SH-SY5Y (cell line): ENCODE measurements around the gene FBF1.

ENCODE experiments used
- GATA2 ChIP-seq: IDR thresholded peaks from 2 replicates; pipeline ENCODE4 v1.6.1; 2011; ENCODE audit warnings: mild to moderate bottlenecking, low read depth, low read length
- GATA3 ChIP-seq: IDR thresholded peaks from 2 replicates; pipeline ENCODE4 v1.6.1; 2011; ENCODE audit warnings: low read depth, mild to moderate bottlenecking, low read length, moderate library complexity

Gene FBF1

DNA sequence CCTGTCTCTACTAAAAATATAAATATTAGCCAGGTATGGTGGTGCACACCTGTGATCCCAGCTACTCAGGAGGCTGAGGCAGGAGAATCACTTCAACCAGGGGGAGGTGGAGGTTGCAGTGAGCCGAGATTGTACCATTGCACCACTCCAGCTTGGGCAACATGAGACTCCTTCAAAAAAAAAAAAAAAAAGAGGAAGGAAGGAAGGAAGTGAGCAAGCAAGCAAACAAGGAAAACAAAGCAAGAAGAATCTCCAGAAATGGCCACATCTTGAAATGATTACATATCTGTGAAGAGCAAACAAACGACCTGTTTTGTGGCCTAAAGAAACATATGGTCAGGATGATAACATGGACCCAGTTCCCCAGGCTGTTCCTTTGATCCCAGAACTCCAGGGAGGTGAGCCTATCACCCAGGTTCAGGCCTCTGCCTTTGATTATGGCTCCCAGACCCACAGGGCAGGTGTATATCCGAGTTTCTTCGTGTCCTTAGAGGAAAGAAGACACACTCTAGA lies 29.2 kb upstream of the FBF1 start:
- no peak for TF ChIP-seq GATA2
- TF ChIP-seq GATA3, result no peak

DNA sequence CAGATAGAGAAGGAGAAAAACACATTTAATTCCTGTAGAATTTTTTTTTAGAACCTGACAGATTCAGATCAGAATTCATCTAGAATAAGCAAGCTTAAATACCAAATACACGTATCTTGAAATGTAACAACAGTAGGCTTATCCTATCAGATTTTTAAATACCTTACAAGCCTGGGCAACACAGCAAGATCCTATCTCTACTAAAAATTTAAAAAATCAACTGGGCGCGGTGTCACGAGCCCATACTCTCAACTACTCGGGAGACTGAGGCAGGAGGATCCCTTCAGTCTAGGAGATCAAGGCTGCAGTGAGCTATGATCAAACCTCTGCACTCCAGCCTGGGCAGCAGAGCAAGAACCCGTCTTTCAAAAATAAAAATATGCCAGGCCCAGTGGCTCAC lies 24.6 kb upstream of the FBF1 start:
- TF ChIP-seq GATA3, result no peak
- TF ChIP-seq GATA2, result no peak

DNA sequence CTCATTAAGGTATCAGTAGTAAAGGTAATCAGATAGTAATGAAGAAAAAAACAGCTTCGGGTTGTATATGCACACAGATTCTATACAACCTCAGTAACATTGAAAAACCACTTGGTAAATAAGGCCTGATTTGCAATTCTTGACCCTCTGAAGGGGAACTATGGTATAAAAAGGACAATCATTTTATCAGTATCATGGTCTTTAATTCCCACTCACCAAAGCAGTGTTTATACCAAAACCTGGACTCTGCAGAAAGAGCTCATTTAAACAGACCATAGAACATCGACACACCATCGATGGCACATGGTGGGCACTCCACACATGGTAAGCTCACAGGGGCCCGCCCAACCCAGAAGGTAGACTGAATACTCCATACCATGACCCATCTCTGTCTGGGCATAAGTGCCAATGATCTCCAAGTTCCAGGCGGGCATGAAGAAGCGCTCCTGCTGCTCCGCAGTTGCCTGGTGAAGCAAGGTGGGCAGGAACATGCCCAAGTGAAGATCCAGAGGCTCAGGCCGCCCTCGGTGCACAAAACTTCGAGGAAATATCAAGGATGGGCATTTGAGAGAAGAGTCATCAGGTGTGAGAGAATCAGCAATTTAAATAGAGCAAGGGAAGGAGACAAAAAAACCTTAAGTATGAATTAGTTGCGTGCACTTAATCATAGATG lies 19.1 kb upstream of the FBF1 start:
- TF ChIP-seq GATA2, result no peak
- TF ChIP-seq GATA3, result no peak

DNA sequence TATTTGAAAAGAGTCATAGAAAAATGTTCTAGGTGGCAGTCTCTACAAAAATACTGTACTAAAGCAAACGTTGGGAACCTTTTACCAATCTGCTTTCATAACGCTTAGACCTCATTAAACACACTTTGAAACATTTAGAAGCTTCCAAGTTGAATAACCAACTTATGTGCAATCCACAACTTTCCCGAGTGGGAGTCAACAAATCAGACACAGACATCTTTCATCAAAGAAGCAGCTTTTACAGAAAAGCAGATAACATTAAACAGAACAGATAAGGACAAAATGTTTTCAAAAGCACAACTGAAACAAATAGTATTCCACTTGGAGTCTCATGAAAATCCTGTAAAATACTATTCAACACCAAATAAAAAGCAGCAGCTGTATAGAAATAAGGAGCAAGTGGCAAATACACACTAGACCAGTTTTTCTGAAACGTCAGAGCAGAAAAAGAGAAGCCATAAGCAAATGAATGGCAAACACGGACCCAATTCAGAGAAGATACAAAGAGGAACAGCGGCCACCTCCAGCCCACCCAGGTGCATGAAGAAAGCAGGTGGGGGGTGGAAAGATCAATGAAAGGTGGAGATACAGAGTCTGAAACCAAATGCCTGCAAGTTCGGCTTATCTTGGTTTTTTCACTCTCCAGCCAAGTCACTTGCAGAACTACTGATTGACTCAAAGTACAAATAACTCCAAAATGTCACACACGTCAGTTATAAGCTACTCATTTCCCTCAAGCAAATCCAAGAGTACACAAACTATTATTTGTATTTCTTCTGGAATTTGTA lies 18.4 kb upstream of the FBF1 start:
- TF ChIP-seq GATA3 (no peak), GATA2 (no peak)

DNA sequence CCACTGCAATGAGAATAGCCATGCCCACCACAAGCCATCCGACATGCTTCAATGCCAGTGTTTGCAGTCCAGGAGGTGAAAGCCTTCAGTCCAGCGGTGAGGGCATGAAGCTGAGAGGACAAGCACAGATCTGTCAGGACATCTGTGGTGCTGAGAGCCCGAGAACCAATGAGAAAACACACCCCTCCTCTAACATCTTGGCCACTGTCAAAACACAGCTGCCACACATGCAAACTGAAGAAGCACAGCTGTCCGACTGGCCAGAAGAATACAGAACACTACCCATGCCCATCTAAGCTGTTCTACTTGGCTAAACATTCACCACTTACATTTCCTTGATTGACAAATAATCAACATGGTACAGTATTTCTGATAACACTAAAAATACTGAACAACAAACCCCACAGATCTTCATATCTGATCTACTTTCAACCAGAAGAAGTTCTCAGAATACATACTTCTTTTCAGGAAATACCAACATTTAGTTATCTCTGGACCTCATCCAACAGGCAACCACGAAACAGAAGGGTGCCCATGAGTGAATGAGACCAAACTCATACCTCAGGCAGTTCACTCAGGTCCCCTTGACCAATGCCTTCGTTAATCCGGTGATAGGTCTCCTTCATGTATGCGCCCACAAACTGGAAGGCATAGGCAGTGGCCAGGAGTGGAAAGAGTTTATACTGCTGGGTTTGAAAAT lies 10.2 kb upstream of the FBF1 start:
- TF ChIP-seq GATA3, result no peak
- TF ChIP-seq GATA2, result no peak

DNA sequence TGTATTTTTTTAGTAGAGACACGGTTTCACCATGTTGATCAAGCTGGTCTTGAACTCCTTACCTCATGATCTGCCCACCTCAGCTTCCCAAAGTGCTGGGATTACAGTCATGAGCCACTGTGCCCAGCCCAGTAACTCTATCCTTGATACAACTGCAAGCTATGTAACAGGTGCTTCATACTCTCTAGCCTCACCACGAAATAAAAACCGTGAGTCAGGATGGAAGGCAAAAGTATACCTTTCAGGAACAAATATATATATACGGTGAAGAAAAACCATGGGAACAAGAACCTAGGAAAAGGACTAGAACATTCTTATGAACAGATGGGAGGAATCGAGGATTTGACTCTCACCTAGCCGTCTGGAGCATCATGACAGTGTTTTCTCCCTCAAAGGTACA lies 9.6 kb upstream of the FBF1 start:
- TF ChIP-seq GATA3 (no peak), GATA2 (no peak)

DNA sequence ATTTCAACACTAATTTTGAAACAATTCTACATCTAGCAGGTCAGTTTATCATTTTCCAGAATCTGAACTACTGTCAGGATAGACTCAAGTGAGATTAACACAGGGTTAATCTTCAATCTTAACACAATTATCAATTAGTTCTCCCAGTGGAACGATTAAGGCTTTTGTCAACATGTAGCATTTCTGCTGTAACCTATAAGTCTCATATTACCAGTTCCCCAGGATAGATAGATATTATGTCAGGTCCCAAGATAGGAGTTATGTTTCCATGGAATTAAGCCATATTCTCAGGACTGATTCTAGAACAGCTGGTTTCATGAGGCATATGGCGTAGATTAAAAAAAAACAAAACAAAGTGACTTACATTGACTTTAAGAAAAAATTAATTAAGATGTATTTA lies 4.4 kb upstream of the FBF1 start:
- TF ChIP-seq GATA3, result no peak
- TF ChIP-seq GATA2, result no peak

DNA sequence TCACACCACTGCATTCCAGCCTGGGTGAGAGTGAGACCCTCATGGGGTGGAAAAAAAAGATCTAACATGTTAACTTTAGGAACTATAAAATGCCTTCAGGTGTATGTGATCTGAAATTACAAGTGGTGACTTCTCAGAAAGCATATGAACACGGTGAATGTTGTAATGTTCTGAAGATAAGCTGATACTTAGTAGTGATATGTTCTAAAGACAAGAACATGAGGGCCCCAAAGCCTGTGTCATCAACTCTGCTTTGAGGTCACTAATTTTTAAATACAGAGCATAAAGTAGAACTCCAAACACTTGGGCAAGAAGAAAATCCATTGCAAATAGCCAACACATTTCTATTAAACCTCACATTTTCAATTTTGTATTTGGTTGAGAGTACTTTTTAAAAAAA lies 2.6 kb upstream of the FBF1 start:
- no peak for TF ChIP-seq GATA2
- TF ChIP-seq GATA3, result no peak

DNA sequence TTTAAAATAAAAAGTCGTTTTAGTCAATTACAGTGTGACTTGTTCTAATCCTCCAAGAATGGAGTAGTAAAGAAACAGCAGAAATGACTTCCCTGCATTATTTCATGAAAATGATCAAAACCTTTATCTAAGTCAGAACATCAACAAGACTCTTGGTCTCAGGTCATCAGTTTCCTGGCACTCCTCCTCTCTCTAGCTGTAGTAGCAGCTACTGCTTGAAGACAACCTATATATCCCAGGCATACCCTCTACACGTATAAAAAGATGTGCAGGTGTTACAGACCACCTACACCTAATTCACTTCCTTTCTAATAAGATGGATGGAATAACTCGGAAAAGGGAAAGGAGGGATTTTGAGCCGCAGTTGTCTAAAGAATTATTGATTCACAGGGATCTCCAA lies 1.6 kb upstream of the FBF1 start:
- TF ChIP-seq GATA2, result no peak
- no peak for TF ChIP-seq GATA3

DNA sequence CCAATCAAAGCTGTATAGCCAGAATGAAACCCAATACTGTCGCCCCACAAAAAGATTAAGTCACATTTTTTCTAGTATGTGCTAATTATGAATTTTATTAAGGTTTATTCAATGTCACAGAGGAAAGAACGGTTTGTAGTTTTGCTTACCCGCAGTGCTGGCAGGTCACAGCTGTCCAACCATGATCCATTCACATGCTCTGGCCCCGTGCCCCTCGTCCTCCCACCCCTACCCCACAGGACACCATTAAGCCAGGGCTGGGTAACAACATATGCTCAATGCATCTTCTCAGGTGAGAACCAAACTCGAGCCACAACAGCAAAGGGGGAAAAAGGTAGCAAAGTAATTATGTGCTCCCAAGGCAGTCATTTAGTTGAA lies 589 bp upstream of the FBF1 start:
- TF ChIP-seq GATA2, result no peak
- TF ChIP-seq GATA3, result no peak

DNA sequence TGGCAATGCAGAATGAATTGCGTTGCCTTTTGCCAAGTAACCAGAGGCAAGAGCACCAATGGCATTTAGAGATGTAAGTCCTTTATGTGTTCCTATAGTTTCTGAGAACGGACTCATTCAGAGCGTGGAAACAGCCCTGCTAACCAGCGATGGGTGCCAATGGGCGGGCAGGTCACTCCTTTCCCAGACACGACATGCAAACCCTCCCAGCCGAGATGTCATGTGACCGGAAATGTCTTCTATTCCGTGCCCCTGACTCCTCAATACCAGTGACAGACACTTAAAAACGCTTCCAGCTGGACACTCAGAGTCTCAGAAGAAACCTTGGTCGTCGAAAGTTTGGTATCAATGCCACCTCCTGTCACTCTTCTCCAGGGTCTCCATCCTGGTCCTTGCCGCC lies 3.2 kb downstream of the FBF1 start:
- TF ChIP-seq GATA2 (no peak), GATA3 (no peak)

DNA sequence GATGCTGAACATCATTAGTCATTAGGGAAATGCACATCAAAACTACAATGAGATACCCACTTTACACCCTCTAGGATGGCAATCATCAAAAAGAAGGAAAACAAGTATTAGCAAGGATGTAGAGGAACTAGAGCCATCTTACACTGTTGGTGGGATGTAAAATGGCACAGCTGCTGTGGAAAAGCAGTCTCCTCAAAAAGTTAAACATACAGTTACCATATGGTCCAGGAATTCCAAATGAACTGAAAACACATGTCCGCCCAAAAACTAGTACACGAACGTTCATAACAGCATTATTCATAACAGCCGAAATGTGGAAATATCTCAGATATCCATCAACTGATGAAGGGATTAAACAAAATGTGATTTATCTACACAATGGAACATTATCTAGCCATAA lies 7.0 kb downstream of the FBF1 start:
- no peak for TF ChIP-seq GATA3
- TF ChIP-seq GATA2, result no peak

DNA sequence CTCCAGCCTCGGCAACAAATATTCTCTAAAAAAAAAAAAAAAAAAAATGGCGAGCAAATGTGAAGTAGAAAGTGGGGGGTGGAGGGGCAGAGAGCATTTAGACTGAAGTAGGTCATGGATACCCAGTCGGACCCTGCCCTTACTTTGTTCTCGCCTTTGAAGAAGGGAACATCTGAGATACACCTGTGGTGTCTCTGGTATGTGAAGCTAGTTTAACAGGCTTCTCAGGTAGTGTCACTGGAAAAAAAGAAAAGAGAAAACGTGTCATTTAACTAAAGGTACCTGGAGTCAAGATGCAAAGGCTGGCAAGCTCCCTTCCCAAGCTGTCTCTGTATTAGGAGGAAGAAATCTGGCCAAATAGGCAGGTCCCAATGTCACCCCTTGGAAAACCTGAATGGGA lies 8.0 kb downstream of the FBF1 start:
- TF ChIP-seq GATA3 (no peak), GATA2 (no peak)

DNA sequence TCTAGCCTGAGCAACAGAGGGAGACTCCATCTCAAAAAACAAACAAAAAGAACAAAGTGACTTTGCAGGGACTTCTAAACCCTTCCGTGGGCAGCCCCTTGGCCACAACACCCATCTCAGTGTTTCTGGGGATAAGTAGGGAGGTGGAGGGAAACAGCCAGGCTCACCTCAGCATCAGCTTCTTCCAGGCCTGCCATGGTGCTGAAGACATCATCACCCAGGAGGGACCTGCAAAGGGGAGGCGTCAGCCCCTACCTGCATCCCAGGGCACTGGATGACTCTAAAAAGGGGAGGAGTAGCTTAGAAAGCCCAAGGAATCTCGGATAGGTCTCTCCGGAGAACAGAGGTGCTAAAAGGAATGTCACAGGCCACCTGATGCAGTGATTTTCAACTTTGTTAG lies 9.8 kb downstream of the FBF1 start:
- TF ChIP-seq GATA3 (no peak), GATA2 (no peak)

DNA sequence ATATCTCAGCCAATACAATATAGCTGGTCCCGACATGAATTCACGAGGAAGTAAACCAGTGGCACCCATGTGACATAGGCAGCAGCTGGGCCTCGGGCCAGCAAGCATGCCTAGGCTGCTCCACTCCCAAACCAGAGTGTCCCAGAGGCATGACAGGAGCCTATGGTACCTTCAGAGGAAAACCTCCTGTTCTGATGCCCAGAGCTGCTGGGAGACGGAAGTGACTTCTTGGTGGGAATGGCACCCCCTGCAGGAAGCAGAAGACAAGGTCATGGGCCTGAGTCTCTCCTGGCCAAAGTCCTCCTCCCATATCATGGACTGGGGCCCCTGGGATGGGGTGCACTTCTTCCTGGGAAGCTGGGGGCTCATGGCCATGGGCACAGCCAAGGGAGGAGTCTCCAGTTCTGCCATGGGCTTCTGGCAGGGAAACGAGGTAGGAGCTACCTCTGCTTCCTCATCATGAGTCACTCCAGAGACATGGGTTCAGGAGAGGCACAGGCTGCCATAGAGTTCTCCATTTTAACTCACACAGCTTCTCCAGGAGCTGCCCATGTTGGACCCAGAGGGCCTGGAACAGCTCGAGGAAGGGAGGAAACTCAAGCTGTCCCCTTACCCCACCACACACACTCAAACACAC lies 13.4 kb downstream of the FBF1 start:
- no peak for TF ChIP-seq GATA2
- TF ChIP-seq GATA3, result no peak
